Gastrocnemius medialis (tissue), 4 donors: ENCODE data around the gene MAP7. TPM values are rescaled to one million over a fixed set of nuclear protein-coding genes. Genes with fewer than 3 reads are reported as not detected.

Source experiments
- ATAC-seq, 2 donors: fragments of 150-250 bp; one replicate each; pipeline ENCODE4 v1.9.1; 2016
- DNase-seq, 2 donors: peaks; one replicate each; pipeline ENCODE4 v3.0.0-alpha.2; 2019
- H3K27ac ChIP-seq, 4 donors: fragments of 200-600 bp; sonication (generic); 1 replicate in 1 of 4; 2 replicates in 3 of 4; pipeline ENCODE4 v1.5.1; 2016 to 2018; ENCODE audit warnings: mild to moderate bottlenecking in 2 of 4, moderate library complexity in 1 of 4
- H3K27me3 ChIP-seq, 3 donors: fragments of 200-600 bp; sonication (generic) in 2 of 3; 1 replicate in 1 of 3; 2 replicates in 2 of 3; pipeline versions ENCODE4 v1.5.1 to v1.6.0; 2016 to 2019; ENCODE audit warnings: mild to moderate bottlenecking in 1 of 3, moderate library complexity in 1 of 3
- H3K36me3 ChIP-seq, 2 donors: fragments of 200-600 bp; sonication (generic) in 1 of 2; one replicate each; pipeline ENCODE4 v1.5.1; 2017 to 2018
- H3K4me1 ChIP-seq, 2 donors: fragments of 200-600 bp; sonication (generic) in 1 of 2; one replicate each; pipeline ENCODE4 v1.5.1; 2016 to 2017; ENCODE audit warnings: mild to moderate bottlenecking in 2 of 2
- H3K4me3 ChIP-seq, 4 donors: fragments of 200-600 bp; sonication (generic) in 3 of 4; 1 replicate in 1 of 4; 2 replicates in 3 of 4; pipeline ENCODE4 v1.5.1; 2016 to 2019; ENCODE audit warnings: mild to moderate bottlenecking in 2 of 4
- H3K9me3 ChIP-seq, 3 donors: fragments of 200-600 bp; sonication (generic) in 2 of 3; 1 replicate in 1 of 3; 2 replicates in 2 of 3; pipeline ENCODE4 v1.5.1; 2016 to 2019
- CTCF ChIP-seq, 5 experiments: fragments of 450-650 bp in 3 of 5; fragments of 200-600 bp in 2 of 5; sonication (generic) in 2 of 5; IDR thresholded peaks in 4 of 5; conservative IDR thresholded peaks in 1 of 5; 1 replicate in 4 of 5; 2 replicates in 1 of 5; pipeline ENCODE4 v1.5.1; 2016 to 2019; ENCODE audit warnings: antibody characterized with exemption in 5 of 5, mild to moderate bottlenecking in 3 of 5, moderate library complexity in 3 of 5
- POLR2A ChIP-seq, 2 donors: fragments of 450-650 bp; IDR thresholded peaks; one replicate each; pipeline ENCODE4 v1.6.1; 2017; ENCODE audit warnings: antibody characterized with exemption in 2 of 2, mild to moderate bottlenecking in 2 of 2, moderate library complexity in 2 of 2
- in situ Hi-C, 4 donors: fragments of 200-750 bp; cut with MboI; loops; one replicate each; pipeline versions ENCODE4 v1.15.0 to v1.8.0; 2017; ENCODE audit warnings: low sequenced_read_pairs in 4 of 4
- intact Hi-C: fragments of 100-400 bp; cut with DNase I; formaldehyde crosslinking; loops from one replicate; pipeline ENCODE4 v1.15.1; 2023; ENCODE audit warnings: low total_unique reads
- total RNA-seq, 4 donors: library from RNA; depleted of rRNA; stranded (reverse); fragments of >200 nt; gene quantifications; one replicate each; pipeline versions ENCODE4 v1.1.0 to v1.2.3, GENCODE V29; 2016

MAP7 gene
- total RNA-seq, 4 donors from 2014 or later: 0.22 to 0.56 (median 0.39) TPM

DNA sequence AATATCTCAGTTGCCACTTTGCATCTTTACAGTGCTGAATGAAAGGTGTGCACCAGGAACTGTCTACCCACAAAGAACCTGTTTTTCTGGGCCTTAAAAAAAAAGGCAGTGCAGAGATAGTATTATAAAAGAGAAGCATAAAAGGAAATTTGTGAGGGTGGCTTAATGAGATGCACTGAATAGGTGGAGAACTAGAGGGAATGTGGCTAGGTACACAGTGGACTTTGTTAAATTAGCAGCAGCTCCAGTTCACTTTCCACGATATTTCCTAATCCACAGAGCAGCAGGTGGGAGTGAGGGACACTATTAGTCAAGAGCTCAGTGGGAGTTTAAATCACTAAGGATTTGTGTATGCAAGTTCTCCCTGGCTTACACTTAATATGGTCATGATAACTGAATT lies 38.8 kb downstream of the MAP7 start:
- intact Hi-C loops: no loop called here
- Histone ChIP-seq H3K27me3 (no peaks in the 10 kb centered on the region), H3K9me3 (no peaks in the 10 kb centered on the region), H3K4me1 (no peaks in the 10 kb centered on the region), H3K27ac (no peak overlapping the region), H3K36me3 (no peaks in the 10 kb centered on the region), H3K4me3 (no peak overlapping the region)
- in situ Hi-C loops: no loop called here
- TF ChIP-seq POLR2A (IDR thresholded peaks at IDR 0.05) (no peak), CTCF (IDR thresholded peaks at IDR 0.05 in 4 of 5, conservative IDR thresholded peaks at IDR 0.05 in 1 of 5) (no peak)
- DNase-seq: no peak
- no peak for ATAC-seq

- H3K27ac ChIP-seq: no peak overlapping the region
- DNase-seq: no peak
- intact Hi-C loops: no loop called here
- no peaks in the 10 kb centered on the region for H3K4me1 ChIP-seq
- in situ Hi-C loops: no loop called here
- ATAC-seq: no peak
- no peaks in the 10 kb centered on the region for H3K27me3 ChIP-seq
- H3K9me3 ChIP-seq: no peaks in the 10 kb centered on the region
- H3K36me3 ChIP-seq: no peaks in the 10 kb centered on the region
- no peak overlapping the region for H3K4me3 ChIP-seq
- TF ChIP-seq POLR2A (IDR thresholded peaks at IDR 0.05) (no peak), CTCF (IDR thresholded peaks at IDR 0.05 in 4 of 5, conservative IDR thresholded peaks at IDR 0.05 in 1 of 5) (no peak)
Measured at GRCh38 chr6:136510782-136511181, 39.4 kb downstream of the MAP7 start.

- in situ Hi-C loops (no loop called here), intact Hi-C loops (no loop called here)
- H3K9me3 ChIP-seq: no peaks in the 10 kb centered on the region
- H3K27ac ChIP-seq: no peak overlapping the region
- no peak for DNase-seq
- no peak for ATAC-seq
- H3K36me3 ChIP-seq: no peaks in the 10 kb centered on the region
- TF ChIP-seq POLR2A (IDR thresholded peaks at IDR 0.05) (no peak), CTCF (IDR thresholded peaks at IDR 0.05 in 4 of 5, conservative IDR thresholded peaks at IDR 0.05 in 1 of 5) (no peak)
- H3K4me3 ChIP-seq: no peak overlapping the region
- no peaks in the 10 kb centered on the region for H3K4me1 ChIP-seq
- H3K27me3 ChIP-seq: no peaks in the 10 kb centered on the region
Measured at GRCh38 chr6:136510299-136510698, 39.9 kb downstream of the MAP7 start.

DNA sequence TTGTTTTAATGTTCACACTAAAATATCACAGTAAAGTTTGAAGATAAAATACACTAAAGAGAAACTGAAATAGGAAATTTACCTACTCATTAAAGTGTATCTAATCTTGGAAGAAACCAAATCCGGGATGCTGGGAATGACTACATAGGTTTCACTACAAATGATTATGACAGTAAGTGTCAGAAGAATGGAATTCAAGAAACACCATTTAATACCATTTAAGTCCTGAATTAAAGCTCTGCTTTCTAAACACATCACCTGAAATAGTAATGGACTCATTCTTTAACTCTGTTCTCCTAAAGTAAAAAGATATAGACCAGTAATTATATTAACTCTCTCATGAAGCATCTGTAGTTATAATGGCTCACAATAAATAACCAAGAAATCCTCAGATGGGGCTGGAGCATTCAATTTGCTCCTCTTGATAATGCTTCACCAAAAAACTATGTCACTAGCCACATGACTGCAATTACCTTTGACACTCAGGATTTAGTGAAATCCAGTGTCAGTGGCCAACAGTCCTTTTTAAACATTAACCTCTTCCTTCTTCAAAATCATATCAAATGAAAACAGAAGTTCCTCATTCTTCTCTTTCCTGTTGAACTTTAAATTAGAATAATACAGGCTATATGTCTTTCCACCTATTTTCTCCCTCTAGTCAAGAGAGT lies 41.4 kb downstream of the MAP7 start:
- ATAC-seq (no peak), DNase-seq (no peak)
- TF ChIP-seq POLR2A (IDR thresholded peaks at IDR 0.05) (no peak), CTCF (IDR thresholded peaks at IDR 0.05 in 4 of 5, conservative IDR thresholded peaks at IDR 0.05 in 1 of 5) (no peak)
- Histone ChIP-seq H3K27me3 (no peaks in the 10 kb centered on the region), H3K27ac (no peak overlapping the region), H3K4me1 (no peaks in the 10 kb centered on the region), H3K36me3 (no peaks in the 10 kb centered on the region), H3K4me3 (no peak overlapping the region), H3K9me3 (no peaks in the 10 kb centered on the region)
- in situ Hi-C loops: no loop called here
- intact Hi-C loops: no loop called here
